Dedifferentiated amniotic fluid mesenchymal stem cell (primary cell): ENCODE measurements around the gene PROCA1.
"Not testable (repeated sequence)": the region's sequence is repeated elsewhere in the genome, so short reads cannot be mapped to it uniquely, and the experiment has no call there.

Experiments used
- DNase-seq: peaks from one replicate; pipeline ENCODE4 v3.0.0-alpha.2; 2016; ENCODE audit errors: extremely low spot score

Gene PROCA1

DNA sequence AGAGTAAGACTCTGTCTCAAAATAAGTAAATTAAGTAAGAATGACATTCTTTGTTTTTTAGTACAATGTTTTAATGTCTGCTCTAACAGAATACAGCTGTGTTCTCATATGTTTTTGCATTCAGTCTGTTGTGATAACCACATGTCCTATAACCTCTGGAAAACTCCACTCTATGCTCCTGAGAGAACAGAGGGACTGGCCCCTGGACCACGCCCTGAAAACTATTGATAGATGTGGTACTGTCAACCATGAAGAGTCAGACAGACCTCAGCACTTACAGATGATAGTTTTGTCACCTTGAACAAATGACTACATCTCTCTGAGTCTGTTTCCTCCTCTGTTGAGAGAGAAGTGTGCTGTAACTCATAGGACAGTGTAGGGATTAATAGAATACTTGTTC is 41.8 kb downstream of the PROCA1 start:
- no peak for DNase-seq

DNA sequence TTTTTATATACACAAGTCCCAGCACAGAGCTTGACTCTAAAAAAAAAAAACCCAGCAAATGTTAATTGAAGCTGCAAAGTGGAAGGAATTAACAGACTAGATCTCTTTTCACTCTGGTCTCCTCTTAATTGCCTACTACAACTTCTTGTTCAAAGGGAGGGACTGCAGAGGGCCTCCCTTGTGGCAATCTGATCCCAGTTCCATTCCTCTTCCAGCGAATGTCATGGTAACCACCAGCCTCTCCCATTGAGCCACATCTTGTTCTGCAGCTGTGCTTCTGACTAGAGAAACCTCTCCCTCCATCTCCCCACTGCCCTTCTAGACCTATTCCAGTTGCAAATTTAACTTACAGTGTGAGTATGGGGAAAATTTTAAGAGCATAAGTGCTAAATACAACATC is 43.8 kb downstream of the PROCA1 start:
- no peak for DNase-seq

DNA sequence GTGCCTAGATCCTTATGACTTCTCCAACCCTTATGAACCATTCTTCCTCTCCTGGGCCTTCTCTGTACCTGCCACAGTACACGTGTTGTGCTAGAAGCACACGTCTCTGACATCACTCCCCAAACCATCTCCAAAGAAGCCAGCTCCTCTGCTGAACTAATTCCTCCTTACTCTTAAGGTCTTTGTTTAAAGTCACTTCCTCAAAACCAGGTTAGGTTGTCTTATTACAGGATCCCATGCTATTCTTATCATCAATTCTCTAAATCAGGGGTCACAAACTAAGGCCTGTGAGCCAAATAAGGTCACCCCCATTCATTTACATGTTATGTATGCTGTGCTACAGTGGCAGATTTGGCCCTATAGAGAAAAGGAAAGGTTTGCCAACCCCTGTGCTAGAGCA is 45.7 kb downstream of the PROCA1 start:
- DNase-seq = no peak

DNA sequence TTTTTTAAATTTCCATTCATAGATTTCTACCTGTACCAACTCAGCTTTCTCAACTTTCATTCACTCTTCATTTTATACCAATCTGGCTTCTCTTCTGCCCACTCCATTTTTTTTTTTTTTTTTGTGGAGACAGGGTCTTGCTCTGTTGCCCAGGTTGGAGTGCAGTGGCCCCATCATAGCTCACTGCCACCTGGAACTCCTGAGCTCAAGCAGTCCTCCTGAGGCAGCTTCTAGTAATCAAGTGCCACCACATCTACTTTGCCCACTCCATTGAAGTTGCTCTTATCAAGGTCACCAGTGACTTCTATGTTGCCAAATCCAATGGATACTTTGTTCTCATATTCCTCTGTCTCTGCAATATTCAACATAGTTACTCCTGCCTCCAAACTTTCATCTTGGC is 48.0 kb downstream of the PROCA1 start:
- DNase-seq = no peak

DNA sequence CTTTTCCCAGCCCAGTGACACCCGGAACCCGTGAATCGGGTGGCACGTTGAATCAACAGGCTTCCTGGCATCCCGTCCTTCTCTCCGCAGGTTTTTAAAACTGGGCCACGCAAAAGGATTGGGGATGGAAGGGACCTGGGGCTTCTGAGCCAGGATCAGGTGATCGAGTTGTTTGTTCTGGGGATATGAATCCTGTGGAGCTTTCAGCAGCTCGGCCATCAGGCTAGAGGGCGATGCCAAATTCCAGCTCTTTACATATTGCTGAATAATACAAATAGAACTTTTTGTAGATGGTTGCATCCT is 49.2 kb downstream of the PROCA1 start:
- DNase-seq = peak; percentile 36

DNA sequence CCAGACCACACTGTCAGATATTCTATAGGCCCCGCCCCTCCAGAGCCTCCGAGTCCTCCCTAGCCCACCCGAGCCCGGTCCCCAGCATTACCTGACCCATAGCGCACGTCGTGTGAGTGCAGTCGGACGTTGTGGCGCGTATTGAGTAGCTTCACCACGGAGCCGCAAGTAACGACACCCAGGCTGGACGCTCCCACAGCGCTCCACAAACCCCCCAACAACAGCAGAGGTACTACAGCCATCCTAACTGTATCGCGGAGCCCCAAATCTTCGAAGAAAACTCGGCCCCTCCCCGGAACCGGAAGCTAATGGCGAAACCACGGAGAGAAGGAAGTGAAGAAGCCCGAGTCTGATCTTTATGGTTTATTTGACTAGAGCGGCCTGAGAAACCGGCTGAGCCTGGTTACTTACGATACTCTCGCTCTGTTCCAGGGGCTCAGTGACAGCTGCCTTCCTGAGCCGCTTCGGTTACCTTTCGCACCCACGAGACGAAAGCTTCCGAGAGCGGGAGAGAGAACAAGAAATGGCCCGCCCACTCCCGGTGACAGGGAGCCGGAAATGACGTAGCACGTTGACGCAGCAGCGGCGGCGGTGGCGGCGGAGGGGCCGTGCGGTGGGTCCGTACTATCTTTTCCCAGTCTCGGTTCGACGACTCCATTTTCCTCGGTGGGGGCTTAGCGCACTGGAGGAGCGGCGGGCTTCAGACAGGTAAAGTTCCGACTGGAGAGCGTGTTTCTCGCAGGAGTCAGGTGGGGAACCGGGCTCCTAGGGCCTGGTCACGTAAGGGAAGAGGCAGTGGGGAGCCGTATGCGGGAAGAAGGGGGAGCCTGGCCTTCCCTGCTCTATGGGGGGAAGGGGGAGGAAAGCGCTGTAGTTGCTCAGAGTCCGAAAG is 49.8 kb downstream of the PROCA1 start, which contains the start of the genes SDF2 and SUPT6H:
Gene SDF2, minus strand, starts transcription at position 272 of the 892 bp plus-strand sequence. Its CDS starts 30 bp downstream, at position 242.
Gene SUPT6H, plus strand, starts transcription at position 571 of the 892 bp plus-strand sequence. CDS start 11,197 bp downstream, outside the sequence.
- peak; percentile 83 for DNase-seq

DNA sequence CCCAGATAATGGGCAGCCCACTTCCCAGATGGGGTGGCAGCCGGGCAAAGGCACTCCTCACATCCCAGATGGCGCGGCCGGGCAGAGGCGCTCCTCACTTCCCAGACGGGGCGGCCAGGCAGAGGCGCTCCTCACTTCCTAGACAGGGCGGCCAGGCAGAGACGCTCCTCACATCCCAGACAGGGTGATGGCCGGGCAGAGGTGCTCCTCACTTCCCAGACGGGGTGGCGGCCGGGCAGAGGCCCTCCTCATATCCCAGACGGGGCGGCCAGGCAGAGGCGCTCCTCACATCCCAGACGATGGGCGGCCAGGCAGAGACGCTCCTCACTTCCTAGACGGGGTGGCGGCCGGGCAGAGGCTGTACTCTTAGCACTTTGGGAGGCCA is 52.2 kb downstream of the PROCA1 start:
- not testable (repeated sequence) for DNase-seq

DNA sequence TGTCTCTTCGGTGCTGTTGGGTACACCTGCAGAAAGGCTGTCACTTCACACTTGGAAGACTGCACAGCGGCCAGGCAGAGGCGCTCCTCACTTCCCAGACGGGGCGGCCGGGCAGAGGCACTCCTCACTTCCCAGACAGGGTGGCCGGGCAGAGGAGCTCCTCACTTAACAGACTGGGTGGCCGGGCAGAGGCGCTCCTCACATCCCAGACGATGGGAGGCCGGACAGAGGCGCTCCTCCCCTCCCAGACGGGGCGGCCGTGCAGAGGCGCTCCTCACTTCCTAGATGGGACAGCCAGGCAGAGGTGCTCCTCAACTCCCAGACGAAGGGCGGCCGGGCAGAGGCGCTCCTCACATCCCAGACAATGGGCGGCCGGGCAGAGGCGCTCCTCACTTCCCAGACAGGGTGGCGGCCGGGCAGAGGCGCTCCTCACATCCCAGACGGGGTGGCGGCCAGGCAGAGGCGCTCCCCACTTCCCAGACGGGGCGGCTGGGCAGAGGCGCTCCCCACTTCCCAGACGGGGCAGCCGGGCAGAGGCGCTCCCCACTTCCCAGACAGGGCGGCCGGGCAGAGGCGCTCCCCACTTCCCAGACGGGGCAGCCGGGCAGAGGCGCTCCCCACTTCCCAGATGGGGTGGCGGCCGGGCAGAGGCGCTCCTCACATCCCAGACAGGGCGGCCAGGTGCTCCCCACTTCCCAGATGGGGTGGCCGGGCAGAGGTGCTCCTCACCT is 52.8 kb downstream of the PROCA1 start:
- DNase-seq = not testable (repeated sequence)

DNA sequence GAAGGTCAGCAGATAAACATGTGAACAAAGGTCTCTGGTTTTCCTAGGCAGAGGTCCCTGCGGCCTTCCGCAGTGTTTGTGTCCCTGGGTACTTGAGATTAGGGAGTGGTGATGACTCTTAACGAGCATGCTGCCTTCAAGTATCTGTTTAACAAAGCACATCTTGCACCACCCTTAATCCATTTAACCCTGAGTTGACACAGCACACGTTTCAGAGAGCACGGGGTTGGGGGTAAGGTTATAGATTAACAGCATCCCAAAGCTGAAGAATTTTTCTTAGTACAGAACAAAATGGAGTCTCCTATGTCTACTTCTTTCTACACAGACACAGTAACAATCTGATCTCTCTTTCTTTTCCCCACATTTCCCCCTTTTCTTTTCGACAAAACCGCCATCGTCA is 53.3 kb downstream of the PROCA1 start:
- not testable (repeated sequence) for DNase-seq

DNA sequence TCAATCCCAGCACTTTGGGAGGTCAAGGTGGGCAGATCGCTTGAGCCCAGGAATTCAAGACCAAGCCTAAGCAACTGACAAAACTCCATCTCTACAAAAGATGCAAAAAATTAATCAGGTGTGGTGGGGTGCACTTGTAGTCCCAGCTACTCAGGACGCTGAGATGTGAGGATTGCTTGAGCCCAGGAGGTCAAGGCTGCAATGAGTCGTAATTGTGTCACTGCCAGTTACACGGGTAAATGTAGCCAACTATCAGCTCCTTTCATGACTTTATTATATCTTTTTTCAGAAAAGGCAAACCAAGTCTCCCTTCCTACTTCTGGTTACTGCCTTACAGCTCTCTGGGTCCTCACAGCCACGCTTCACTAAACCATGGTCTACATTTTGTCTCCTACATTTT is 53.9 kb downstream of the PROCA1 start:
- no peak for DNase-seq

DNA sequence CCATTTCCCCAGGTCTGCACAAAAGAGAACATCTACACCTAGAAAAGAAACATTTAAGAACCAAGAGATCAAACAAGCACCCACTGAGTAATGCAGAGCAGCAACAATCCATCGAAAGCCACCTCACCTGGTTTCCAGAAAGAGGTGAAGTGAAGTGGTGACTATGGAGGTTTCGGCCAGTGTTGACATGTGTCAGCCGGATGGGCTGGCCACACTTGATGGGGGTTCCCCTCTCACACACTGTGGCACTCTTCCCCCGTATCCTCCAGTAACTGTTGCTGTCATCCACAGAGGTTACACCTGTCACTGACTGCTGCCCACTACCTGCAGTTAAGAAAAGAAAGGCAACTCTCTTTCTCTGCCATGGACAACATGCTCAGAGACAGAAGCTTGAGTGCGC is 56.5 kb downstream of the PROCA1 start:
- no peak for DNase-seq
